GM21423 (cell line): ENCODE measurements around the gene CDH13.

Experiments used
- ATAC-seq: cut with Tn5 transposase; IDR thresholded peaks from one replicate; pipeline ENCODE4 v1.9.1; 2021; ENCODE audit warnings: mild to moderate bottlenecking, moderate library complexity; ENCODE audit not compliant: unreplicated experiment

CDH13 gene

GRCh38 chr16:83579027-83579426 is 952.3 kb downstream of the CDH13 start:
- no peak for ATAC-seq

DNA sequence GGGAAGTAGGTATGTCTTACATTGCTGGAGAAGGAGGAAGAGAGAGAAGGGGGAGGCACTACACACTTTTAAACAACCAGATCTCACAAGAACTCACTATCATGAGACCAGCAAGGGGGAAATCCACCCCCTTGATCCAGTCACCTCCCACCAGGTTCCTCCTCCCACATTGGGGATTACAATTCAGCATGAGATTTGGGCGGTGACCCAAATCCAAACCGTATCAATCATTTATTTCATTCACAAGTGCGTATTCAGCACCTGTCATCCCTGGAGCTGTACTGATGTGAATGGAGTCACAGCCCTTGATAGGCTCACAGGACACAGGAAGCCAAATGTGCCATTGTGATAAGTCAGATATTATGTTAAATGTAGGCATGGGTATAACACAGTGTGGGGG is 952.7 kb downstream of the CDH13 start:
- no peak for ATAC-seq

DNA sequence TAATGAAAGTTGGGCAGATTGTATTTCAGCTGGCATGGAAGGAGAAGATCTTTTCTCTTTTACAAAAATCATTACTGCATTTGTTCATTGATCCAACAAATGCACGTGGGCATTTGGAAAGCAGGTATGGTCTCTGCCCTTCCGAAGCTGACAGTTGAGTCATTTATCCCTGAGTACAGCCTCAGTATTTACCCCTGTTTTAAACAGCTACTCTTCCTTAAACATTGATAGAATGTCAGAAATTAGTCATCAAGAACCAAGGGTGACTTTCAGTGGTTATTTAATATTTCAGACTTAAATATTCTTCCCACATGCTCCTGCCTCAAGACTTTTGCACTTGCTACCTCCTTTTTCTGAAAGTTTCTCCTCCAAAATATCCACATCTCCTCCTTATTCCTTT is 954.3 kb downstream of the CDH13 start:
- ATAC-seq: peak; percentile 89

GRCh38 chr16:83581994-83582747 is 955.4 kb downstream of the CDH13 start:
- no peak for ATAC-seq

DNA sequence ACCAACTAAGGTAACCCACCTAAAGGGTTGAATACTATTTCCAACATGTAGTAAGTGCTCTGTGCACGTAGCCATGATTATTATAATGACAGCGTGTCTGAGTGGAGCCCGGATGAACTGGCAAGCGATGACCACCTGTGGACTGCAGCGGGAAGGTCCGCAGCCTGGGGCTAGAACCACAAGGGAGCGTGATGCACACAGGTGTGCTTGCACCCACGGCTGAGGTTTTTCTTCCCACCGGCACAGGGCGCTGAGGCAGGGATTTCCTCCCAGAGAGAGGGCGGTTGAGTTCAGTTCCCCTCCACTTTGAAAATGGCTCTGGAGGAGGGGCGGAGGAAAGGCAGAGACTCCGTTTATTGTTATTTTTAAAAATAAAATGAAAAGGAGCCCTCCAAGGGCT is 959.3 kb downstream of the CDH13 start:
- ATAC-seq: no peak

- no peak for ATAC-seq
Observed at GRCh38 chr16:83586461-83587200, 959.9 kb downstream of the CDH13 start.

GRCh38 chr16:83587201-83587600 is 960.4 kb downstream of the CDH13 start:
- no peak for ATAC-seq

DNA sequence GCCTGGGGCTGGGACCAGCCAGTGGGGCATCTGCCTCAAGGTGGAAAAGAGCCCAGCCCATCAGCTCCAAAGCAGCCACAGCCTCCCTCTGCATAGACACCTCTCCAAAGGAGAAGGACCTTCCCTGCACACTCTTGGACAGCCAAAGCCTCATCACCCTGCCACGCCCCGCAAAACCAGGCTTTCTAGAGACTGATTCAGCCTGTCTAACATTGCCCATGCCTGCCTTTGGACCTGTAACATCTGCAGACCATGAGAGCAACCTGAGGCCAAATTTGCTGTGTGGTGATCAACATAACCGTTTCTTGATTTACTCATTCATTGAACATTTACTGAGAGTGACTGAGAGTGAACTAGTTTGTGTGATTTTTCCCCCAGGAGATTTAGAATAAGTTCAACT is 961.3 kb downstream of the CDH13 start:
- ATAC-seq: no peak

DNA sequence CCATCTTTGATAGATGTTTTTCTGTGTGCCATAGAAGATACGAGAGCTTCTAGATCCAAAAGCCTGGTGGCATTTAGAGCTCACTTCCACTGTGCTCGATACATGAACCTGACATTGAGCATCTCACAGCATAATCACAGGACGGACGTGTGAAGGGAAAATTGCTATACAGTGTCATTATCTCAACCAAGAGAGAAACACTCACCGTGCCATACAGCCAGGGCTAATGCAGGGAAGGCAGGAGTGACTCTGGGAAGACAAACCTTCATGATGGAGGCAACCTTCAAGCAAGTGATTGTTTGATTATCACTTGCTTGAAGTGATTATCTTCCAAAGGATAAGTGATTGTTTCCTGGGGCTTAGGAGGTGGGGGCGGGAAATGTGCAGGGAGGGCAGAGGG is 962.8 kb downstream of the CDH13 start:
- ATAC-seq: no peak

DNA sequence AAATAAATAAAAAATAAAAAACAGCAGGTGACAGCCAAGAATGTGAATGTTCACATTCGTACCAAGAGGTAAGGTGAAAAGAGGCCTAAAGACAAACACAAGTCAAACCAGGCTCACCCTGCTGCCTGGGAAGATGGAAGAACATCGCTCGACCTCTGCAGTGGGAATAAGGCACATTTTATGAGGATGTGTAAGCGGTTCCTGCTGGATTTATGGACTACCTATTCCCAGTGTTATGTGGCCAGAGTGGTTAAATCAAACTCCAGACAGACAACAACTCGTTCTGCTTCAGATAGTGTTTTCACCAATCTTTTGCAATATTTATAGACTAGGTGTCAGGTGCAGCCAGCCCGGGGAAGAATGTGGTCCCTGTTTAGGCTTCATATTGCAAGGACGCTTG is 966.0 kb downstream of the CDH13 start:
- no peak for ATAC-seq

DNA sequence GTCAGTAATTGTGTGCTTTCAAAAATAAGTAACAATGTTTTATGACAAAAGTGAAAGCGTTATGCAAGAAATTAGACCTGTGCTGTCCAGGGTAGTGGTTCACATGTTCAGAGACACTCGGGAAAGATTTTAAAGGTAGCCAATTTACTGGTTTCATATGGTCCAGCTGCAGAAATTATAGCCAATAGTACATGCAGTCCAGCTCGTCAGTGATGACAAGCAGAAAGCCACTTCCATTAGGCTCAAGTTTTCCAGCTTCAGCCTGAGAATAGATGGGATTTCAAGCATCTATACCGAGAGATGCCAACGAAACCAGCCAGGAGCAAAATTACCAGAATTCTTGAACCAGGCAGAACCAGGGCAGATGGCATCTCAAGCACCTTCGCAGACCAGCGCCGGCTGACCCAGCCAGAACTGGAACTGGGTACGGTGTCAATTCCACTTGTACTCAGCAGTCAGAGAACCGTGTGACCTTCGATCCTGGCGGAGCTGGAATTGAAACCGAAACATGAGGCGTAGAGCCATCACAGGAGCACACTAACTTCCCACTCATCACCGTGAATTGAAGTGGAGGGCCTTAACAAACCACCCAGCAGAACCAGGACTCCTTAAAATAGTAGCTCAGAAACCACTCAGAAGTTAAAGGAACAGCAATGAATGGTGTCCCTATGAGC is 973.2 kb downstream of the CDH13 start:
- no peak for ATAC-seq

GRCh38 chr16:83602761-83603722 is 976.3 kb downstream of the CDH13 start:
- ATAC-seq: no peak

DNA sequence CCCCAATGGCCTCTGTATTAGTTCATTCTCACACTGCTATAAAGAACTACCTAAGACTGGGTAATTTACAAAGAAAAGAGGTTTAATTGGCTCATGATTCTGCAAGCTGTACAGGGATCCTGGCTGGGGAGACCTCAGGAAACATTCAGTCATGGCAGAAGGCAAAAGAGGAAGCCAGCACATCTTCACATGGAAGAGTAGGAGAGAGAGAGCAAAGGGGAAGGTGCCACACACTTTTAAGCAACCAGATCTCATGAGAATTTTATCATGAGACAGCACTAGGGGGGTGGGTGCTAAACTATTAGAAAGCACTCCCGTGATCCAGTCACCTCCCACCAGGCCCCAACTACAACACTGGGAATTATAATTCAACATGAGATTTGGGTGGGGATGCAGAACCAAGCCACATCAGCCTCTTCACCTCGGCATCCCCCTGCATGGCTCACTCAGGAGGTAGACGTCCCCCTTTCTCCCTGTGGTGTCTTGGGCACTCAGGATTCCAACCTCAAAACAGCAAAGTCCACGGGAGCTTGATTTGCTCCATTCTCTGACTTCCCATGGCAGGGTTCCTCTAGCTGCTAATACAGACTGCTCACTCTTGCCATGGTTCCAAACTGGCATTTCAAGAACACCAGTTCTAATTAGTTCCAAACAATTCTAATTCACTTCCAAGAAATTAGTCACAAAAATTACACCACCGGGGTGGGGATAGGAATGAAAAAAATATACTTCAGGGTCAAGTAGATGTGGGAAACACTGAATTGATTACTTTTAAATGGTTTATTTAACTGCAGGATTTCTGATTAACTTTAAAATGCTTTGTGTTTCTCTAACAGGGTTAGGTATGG is 977.2 kb downstream of the CDH13 start:
- no peak for ATAC-seq

- ATAC-seq: no peak
Observed at GRCh38 chr16:83606486-83607030, 979.8 kb downstream of the CDH13 start.

- no peak for ATAC-seq
Observed at GRCh38 chr16:83609178-83609577, 982.4 kb downstream of the CDH13 start.

GRCh38 chr16:83615141-83615952 is 988.6 kb downstream of the CDH13 start:
- ATAC-seq: no peak

DNA sequence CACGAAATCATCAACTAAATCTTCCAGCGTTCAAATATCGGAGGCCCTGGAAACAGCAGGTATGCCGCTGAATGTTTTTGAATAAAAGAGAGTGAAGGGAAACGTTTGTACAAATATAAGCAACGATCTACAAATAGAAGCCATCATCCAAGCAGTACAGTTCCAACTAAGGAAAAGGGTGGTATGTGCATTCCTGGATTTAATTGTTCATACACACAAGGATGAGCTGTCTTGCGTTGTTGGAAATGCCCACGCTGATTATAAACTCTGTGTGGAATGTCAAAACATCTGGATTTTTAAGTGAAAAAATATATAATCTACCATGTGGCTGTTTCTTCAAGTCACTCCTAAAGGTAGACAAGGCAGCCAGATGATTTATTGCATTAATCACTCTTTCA is 989.2 kb downstream of the CDH13 start:
- ATAC-seq: no peak

- ATAC-seq: no peak
Observed at GRCh38 chr16:83619381-83620150, 992.8 kb downstream of the CDH13 start.
